ENCODE results near the gene ANO9.
"Not testable (repeated sequence)": the region's sequence is repeated elsewhere in the genome, so short reads cannot be mapped to it uniquely, and the experiment has no call there.

The ANO9 gene

DNA sequence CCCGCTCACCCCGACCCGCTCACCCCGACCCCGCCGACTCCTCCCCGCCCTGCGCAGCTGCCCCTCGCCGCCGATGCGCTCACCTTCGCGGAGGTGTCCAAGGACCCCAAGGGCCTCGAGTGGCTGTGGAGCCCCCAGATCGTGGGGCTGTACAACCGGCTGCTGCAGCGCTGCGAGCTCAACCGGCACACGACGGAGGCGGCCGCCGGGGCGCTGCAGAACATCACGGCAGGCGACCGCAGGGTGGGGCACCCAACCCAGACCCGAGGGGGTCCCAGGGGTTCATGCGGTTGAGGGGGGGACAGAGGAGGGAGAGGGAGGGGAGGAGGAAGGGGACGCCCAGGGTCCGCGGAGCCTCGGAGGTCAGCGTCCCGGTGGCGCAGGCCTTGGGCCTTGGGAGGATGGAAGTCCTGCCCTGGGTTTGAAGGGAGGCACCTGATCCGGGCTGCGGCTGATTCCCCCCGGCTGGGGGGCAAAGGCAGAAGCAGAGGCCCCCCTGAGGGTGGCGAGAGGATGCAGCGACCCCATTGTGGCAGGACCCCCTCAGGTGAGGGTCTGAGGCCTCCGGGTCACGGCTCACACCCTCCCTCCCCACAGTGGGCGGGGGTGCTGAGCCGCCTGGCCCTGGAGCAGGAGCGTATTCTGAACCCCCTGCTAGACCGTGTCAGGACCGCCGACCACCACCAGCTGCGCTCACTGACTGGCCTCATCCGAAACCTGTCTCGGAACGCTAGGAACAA lies 38.6 kb downstream of the ANO9 start:
- no peak for DNase-seq (ENCODE audit: low read depth in 2 of 2)

DNA sequence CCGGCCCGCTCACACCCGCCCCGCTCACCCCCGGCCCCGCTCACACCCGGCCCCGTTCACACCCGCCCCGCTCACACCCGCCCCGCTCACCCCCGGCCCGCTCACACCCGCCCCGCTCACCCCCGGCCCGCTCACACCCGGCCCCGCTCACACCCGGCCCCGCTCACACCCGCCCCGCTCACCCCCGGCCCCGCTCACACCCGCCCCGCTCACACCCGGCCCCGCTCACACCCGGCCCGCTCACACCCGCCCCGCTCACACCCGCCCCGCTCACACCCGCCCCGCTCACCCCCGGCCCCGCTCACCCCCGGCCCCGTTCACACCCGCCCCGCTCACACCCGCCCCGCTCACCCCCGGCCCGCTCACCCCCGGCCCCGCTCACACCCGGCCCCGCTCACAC lies 40.6 kb downstream of the ANO9 start:
- not testable (repeated sequence) for DNase-seq (ENCODE audit: low read depth in 2 of 2)

DNA sequence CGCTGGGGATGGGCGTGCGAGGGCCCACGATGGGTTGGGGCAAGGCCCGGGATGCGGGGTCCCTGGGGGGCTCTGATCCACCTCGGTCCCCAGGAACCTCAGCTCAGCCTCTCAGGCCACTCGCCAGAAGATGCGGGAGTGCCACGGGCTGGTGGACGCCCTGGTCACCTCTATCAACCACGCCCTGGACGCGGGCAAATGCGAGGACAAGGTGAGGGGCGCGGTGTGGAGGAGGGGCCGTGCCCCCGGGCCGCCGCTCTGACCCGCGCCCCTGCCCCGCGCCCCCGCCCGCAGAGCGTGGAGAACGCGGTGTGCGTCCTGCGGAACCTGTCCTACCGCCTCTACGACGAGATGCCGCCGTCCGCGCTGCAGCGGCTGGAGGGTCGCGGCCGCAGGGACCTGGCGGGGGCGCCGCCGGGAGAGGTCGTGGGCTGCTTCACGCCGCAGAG lies 41.5 kb downstream of the ANO9 start:
- no peak for DNase-seq (ENCODE audit: low read depth in 2 of 2)

DNA sequence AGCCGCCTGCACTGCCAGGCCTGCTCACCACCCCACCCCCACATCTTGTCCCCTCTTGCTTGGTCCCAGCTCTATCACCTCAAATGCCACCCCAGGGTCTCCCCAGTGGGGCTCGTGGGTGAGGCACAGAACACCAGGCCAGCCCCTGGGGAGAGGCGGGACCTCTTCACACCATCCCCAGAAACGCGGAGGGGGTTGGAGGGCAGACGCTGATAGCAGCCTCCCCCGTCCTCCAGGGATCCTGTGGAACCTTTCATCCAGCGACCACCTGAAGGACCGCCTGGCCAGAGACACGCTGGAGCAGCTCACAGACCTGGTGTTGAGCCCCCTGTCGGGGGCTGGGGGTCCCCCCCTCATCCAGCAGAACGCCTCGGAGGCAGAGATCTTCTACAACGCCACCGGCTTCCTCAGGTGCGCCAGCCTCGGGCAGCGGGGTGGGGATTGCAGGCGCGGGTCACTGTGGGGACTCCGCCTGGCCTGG lies 42.0 kb downstream of the ANO9 start:
- no peak for DNase-seq (ENCODE audit: low read depth in 2 of 2)

DNA sequence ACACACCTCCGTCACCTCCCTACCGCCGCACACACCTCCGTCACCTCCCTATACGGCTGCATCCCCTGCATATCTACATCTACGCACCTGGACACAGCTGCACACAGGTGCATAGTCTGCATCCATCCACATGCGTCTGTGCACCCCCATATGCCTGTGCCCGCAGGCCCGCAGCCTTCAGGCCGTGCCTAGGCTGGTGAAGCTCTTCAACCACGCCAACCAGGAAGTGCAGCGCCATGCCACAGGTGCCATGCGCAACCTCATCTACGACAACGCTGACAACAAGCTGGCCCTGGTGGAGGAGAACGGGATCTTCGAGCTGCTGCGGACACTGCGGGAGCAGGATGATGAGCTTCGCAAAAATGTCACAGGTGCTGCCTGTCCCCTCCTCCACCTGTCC lies 43.0 kb downstream of the ANO9 start:
- no peak for DNase-seq (ENCODE audit: low read depth in 2 of 2)

DNA sequence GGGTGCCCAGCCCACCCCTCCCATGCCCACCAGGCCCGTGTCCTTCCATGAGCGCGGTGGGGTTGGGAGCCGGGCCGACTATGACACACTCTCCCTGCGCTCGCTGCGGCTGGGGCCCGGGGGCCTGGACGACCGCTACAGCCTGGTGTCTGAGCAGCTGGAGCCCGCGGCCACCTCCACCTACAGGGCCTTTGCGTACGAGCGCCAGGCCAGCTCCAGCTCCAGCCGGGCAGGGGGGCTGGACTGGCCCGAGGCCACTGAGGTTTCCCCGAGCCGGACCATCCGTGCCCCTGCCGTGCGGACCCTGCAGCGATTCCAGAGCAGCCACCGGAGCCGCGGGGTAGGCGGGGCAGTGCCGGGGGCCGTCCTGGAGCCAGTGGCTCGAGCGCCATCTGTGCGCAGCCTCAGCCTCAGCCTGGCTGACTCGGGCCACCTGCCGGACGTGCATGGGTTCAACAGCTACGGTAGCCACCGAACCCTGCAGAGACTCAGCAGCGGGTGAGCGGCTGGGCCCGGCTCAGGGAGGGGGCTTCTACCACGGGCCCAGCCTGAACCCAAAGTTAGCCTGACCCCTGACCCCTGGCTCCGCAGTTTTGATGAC lies 44.8 kb downstream of the ANO9 start:
- no peak for DNase-seq (ENCODE audit: low read depth in 2 of 2)

DNA sequence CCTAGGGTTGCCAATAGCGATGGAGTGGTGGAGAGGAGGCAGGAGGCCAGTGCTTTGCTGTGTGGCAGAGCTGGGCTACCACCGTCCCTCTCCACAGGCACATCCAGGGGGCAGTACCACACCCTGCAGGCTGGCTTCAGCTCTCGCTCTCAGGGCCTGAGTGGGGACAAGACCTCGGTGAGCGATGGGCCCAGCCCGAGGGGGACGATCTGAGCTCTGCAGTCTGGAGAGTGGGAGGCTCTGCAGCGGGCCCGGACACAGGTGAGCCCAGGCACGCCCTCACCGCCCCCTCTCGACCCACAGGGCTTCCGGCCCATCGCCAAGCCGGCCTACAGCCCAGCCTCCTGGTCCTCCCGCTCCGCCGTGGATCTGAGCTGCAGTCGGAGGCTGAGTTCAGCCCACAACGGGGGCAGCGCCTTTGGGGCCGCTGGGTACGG lies 45.3 kb downstream of the ANO9 start:
- no peak for DNase-seq (ENCODE audit: low read depth in 2 of 2)

DNA sequence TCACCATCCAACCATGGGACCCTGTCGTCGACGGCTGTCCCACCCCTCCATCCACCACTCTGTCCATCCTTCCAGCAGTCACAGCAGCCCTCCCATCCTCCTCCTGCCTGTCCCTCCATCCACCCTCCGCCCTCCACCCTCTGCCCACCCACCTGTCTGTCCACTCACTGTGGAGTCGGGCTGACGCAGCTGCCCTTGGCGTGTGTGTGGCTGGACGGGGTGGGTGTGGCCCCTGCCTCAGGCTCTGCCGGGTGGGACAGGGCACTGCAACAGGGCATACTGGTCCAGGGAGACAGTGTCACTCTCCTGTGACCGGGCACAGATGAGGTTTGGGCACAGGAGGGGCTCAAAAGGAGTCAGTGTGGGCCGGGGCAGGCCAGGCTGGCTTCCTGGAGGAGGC lies 45.9 kb downstream of the ANO9 start:
- no peak for DNase-seq (ENCODE audit: low read depth in 2 of 2)

DNA sequence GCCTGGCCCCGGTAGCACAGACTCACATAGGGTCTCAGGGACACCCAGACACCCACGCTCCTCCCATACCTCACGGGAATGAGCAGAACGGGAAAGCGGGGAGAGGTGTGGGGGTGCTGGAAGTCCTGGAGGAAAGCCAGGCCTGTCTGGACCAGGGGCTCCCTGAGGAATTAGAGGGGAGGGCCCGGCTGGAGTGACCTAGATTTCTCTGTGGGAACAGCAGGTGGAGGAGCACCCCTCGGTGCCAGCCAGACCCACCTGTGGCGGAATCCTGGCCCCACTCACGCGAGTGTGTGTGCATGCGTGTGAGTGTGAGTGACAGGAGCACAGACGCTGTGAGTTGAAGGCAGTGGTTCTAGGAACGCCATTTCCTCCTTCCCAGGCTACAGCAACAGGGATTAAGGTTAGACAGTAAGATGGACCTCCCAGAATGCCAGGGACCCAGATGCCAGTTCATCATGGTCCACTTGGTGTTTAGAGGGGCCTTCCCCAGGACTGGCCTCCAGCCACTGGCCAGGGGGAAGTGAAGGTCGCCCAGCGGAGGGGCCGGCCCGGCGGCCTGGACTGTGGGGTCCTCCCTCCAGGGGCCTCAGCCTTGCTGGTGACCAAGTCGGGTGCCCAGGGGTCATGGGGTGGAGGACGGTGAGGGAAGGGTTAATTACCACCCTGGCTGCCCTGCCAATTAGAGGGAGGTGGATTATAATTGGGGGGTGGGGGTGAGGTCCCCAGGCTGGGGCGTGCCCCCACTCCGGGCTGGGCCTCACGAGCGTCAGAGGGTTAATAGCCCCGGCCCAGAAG lies 46.8 kb downstream of the ANO9 start:
- DNase-seq (ENCODE audit: low read depth in 2 of 2), result no peak

DNA sequence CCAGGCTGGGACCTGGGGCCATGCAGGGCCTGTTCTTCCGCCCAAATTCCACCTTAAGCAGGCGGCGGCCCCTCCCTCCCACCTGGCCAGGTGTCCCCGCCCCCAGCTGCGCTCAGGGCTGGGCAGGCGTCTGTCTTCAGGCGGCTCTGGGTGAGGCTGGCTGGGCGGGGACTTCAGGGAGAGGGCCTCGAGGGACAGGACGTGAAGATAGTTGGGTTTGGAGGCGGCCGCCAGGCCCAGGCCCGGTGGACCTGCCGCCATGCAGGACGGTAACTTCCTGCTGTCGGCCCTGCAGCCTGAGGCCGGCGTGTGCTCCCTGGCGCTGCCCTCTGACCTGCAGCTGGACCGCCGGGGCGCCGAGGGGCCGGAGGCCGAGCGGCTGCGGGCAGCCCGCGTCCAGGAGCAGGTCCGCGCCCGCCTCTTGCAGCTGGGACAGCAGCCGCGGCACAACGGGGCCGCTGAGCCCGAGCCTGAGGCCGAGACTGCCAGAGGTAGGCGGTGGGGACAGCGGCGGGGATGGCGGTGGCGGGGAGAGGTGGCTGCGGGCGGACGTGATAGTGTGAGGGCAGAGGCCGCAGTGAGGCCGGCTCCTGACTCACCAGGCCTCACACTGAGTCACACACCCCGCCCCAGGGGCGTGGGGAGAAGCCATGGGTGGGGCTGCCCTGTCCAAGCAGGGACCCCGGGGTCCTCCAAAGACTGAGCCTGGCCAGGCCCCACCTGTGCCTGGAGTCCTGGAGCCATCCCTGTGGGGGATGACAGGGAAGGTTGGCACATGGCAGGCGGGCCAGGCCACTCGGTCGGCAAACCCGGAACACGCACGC lies 47.6 kb downstream of the ANO9 start, which contains the start of gene PKP3:
PKP3 (plus strand) TSS at position 176 of the 824 bp plus-strand sequence; CDS start at position 260, 84 bp downstream.
- DNase-seq (ENCODE audit: low read depth in 2 of 2), result no peak

DNA sequence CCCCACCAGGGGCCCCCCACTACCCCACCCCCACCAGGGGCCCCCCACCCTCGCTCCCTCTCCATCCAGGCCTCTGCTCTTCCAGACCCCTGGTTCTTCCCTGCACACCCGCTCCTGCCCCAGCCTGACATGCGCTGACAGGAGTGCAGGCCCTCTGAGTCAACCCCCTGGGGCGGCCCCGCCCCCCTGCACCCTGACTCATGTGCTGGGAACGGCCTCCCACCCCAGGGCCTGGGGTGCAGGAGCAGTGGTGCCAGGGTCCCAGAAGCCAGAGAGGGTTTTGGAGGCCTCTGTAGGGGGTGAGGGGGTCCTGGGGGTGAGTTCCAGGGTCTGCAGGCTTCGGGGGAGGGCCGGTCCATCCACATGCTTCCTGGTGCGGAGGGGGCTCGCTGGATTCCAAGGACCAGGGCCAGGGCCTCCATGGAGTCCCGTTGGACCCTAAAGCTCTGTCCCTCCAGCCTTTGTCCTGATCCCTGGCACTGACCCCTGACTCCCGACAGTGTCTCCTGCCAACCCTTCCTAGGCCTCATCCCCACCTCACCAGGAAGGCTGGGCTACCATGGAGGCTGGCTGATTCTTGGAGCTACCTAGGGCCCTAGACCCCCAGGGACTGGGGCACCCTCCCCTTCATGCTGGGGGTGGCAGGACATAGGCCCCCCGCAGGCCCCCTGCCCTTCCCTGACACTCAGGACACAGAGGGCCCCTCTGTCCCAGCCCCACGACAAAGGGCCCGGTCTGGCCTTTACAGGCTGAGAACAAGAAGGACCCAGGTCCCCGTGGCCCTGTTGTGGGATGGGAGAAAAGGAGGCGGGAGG lies 48.4 kb downstream of the ANO9 start:
- no peak for DNase-seq (ENCODE audit: low read depth in 2 of 2)

DNA sequence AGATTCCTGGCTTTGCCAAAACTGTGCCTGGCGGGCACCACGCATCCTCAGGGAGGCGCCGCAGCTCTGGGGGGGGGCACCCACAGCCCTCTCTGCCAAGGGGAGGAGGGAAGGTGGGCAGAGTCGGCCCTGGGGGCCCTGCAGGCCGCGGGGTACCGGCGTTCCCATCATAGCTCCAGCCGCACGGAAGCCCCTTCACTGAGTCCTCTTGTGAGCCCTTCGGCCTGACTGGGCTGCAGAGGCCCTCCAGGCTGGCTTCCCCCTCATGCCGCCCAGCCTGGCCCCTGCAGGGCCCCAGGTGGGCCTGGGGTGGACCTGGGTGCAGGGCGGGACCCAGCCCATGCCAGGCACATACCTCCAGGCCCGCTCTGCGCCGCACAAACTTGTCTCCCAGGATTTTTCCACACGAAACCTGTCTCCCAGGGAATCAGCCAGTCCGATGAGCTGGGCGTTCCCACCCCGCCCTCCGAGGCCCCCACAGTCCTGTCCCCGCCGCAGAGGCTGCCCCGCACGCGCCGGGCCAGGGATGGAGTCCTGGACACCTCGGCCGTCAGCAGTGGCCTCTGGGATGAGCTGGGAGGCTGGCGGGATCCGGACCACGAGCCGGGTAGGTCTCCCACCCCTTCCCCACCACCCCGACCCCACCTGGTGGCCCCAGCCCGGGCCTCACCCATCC lies 49.6 kb downstream of the ANO9 start:
- no peak for DNase-seq (ENCODE audit: low read depth in 2 of 2)

DNA sequence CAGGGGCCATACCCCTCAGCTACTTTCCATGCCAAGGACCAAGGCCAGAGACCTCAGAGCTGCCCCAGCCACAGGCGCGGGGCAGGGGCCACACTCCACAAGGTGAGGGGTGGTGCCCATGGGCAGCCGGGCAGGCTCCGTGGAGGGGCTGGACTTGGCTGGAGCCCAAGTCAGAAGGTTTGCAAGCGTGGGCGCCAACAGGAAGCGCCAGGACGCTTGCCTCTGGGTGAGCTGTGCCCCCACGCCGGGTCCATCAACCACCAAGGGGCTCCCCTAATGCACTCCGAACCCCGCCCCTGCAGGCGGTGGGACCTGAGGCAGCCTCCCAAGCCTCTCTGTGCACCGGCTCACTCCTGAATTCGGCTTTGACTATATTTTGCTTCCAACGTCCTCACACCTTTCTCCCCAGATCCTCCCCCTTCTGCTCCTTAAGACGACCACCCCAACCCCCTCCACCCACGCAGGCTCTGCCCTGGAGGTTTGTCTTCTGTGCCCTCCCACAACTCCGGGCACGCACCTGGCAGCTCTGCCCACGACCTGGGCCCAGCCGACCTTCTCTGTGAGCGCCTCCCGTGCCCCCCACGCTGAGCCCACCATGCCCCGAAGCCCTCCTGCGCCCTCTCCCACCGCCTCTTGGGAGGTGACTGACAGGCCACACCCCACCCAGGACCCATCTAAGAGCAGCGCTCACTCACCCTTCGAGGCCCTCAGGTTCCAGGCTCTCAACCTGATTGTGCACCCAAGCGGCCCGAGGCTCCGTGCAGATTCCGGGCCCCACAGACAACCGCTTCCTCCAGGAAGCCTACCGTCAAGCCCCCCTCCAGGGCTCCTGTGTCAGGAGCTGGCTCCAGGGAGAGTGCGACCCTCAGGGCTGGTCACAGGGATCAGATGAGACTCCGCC lies 50.4 kb downstream of the ANO9 start:
- DNase-seq (ENCODE audit: low read depth in 2 of 2), result no peak

DNA sequence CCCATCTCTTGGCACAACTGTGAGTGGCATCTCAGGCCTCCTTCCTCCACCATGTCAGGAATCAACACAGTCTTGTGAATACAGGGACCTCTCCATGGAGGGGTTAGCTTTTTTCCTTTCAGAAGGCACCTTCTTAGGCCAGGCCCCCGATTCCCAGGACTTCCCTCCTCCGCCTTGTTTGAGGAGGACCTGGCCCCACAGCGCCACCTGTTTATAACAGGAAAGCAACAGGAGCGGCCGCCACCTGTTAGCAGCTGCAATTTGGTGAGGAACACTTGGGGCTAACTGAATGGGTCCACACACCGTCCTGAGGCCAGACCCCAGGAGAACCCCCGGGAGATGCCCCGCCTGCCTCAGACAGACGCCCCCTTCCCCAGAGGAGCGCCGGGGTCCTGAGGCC lies 51.6 kb downstream of the ANO9 start:
- DNase-seq (ENCODE audit: low read depth in 2 of 2), result no peak

DNA sequence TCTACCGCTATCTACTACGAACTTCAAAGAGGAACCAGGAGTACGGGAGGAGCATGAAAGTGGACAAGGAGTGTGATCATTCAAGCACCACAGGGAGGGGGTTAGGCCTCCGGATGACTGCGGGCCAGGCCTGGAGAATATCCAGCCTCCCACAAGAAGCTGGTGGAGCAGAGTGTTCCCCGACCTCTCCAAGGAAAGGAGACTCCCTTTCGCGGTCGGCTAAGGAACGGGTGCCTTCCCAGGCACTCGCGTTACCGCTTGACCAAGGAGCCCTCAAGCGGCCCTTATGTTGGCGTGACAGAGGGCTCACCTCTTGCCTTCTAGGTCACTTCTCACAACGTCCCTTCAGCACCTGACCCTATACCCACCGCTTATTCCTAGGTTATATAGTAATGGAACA lies 52.4 kb downstream of the ANO9 start:
- not testable (repeated sequence) for DNase-seq (ENCODE audit: low read depth in 2 of 2)

DNA sequence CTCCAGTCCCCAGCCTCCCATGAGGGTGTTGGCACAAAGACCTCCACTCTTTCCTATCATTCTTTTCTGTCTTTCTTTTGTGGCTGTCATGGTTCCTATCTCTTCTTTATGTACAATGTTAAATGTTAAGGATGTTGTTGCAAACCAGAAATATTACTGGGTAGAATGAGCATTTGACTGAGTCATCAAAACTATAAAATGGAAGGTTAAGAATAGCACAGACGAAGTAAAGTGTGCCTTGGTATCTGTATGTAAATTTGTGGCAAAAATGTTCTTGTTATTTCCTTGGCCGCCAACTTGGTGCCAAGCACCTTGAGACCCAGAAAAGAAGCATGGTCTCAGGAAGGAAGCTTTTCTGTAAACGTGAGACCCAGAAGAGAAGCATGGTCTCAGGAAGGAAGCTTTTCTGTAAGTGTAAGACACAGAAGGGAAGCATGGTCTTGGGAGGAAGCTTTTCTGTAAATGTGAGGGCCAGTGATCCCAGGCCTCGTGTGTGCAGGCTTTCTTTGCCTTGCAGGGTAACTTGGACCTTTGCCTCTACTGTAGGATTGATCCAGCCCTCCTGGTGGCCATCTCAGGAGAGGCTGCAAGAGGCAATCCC lies 54.5 kb downstream of the ANO9 start:
- no peak for DNase-seq (ENCODE audit: low read depth in 2 of 2)

DNA sequence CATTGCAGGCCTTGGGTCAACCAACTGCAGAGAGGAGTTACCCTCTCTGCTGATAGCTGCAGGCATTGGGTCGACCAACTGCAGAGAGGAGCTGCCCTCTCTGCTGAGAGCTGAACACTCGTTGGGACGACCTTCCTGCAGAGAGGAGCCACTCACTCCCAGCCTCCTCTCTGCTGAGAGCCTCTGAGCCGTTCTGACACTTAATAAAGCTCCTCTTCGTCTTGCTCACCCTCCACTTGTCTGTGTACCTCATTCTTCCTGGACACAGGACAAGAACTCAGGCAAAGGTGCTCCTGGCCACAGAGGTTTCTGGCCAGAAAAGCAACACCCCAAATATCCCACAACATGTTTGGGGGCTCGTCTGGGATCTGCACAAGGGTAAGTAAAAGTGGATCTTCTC lies 55.3 kb downstream of the ANO9 start:
- no peak for DNase-seq (ENCODE audit: low read depth in 2 of 2)

DNA sequence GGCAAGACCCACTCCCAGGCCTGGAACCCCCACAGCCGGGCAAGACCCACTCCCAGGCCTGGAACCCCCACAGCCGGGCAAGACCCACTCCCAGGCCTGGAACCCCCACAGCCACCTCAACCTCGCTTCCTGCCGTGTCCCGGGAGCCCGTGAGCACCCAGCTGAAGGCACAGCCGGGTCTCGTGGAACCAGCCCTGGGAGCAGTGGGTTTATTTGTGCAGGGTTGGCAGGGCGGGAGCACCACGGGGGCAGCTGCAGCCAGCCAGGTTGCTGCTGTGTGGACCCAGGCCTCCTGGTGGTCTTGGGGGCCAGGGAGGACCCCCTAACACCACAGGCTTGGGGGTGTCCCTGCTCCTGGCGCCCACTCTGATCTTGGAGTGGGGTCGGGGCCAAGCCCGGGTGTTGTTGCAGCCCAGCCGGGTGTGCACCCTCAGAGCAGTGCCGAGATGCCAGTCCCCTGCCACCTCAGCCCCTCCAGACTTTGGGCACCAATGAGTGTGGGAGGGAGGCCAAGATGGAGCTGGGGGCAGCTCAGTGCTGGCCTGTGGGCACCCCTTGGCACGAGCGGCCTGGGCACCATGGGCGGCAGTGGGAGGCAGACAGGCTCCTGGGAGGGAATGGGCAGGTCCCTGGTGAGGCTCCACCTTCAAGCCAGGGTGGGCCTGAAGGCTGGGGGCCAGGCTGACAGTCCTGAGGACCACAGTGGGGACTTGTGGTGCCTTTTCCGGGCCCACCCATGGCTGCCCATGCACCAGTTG lies 56.0 kb downstream of the ANO9 start:
- no peak for DNase-seq (ENCODE audit: low read depth in 2 of 2)

All from stimulated activated CD8-positive, alpha-beta memory T cell treated with anti-CD3 and anti-CD28 coated beads, Interleukin-2, amount 100 ng/mL, for 48 hours (primary cell).